SU-DHL-6 (cell line): ENCODE measurements around the gene PTK6.
"Not testable (repeated sequence)": the region's sequence is repeated elsewhere in the genome, so short reads cannot be mapped to it uniquely, and the experiment has no call there.

Experiments
- EZH2phosphoT487 ChIP-seq: fragments of 200-600 bp; sonication (generic), shearing (Covaris generic); conservative IDR thresholded peaks from 2 replicates; pipeline ENCODE4 v1.6.1; 2018; ENCODE audit warnings: mild to moderate bottlenecking, antibody characterized with exemption, low read length, moderate library complexity, mixed read lengths
- TF ChIP-seq, protein P1 (sequence below): fragments of 200-600 bp; sonication (generic); IDR thresholded peaks from one replicate; pipeline ENCODE4 v1.5.1; 2017; ENCODE audit warnings: antibody characterized with exemption, mild to moderate bottlenecking, low read length, moderate library complexity; ENCODE audit not compliant: insufficient read depth, poor library complexity, severe bottlenecking

DNA sequence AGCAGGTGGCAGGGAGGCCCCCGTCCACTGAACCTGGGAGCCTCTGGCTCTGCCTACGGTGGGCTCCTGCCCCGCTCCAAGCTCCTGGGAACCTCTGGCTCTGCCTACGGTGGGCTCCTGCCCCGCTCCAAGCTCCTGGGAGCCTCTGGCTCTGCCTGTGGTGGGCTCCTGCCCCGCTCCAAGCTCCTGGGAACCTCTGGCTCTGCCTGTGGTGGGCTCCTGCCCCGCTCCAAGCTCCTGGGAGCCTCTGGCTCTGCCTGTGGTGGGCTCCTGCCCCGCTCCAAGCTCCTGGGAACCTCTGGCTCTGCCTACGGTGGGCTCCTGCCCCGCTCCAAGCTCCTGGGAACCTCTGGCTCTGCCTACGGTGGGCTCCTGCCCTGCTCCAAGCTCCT, 33.9 kb upstream of the PTK6 start:
- TF ChIP-seq, protein P1, sequence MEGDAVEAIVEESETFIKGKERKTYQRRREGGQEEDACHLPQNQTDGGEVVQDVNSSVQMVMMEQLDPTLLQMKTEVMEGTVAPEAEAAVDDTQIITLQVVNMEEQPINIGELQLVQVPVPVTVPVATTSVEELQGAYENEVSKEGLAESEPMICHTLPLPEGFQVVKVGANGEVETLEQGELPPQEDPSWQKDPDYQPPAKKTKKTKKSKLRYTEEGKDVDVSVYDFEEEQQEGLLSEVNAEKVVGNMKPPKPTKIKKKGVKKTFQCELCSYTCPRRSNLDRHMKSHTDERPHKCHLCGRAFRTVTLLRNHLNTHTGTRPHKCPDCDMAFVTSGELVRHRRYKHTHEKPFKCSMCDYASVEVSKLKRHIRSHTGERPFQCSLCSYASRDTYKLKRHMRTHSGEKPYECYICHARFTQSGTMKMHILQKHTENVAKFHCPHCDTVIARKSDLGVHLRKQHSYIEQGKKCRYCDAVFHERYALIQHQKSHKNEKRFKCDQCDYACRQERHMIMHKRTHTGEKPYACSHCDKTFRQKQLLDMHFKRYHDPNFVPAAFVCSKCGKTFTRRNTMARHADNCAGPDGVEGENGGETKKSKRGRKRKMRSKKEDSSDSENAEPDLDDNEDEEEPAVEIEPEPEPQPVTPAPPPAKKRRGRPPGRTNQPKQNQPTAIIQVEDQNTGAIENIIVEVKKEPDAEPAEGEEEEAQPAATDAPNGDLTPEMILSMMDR, result not testable (repeated sequence)
- TF ChIP-seq EZH2phosphoT487, result not testable (repeated sequence)
